ENCODE data around the gene MTCP1.

DNA sequence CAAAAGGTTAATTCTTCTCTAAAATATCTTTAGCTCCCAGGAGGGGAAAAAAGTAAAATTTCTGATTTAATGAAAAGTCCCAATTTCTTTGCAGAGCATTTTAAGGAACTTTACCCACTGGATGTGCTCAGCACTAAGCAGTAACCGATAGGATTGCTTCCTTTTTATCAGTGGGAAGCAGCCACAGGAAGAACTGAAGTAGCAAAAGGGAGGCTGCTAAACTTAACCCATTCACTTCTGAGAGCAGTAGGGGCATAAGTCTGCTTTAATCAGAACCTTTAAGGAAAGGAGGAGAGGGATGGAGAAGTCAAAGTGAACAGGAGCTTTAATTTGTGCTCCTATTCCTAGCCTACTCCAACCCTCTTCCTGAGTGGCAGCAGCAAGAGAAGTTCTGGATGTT is 48.4 kb downstream of the MTCP1 start, which contains the start of gene F8:
- TF ChIP-seq, protein P1, sequence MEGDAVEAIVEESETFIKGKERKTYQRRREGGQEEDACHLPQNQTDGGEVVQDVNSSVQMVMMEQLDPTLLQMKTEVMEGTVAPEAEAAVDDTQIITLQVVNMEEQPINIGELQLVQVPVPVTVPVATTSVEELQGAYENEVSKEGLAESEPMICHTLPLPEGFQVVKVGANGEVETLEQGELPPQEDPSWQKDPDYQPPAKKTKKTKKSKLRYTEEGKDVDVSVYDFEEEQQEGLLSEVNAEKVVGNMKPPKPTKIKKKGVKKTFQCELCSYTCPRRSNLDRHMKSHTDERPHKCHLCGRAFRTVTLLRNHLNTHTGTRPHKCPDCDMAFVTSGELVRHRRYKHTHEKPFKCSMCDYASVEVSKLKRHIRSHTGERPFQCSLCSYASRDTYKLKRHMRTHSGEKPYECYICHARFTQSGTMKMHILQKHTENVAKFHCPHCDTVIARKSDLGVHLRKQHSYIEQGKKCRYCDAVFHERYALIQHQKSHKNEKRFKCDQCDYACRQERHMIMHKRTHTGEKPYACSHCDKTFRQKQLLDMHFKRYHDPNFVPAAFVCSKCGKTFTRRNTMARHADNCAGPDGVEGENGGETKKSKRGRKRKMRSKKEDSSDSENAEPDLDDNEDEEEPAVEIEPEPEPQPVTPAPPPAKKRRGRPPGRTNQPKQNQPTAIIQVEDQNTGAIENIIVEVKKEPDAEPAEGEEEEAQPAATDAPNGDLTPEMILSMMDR (IDR thresholded peaks at IDR 0.05): no peak
- TF ChIP-seq POLR2A (IDR thresholded peaks at IDR 0.05): no peak

Measured in stomach (tissue), 4 donors.